RCC 7860 (cell line): ENCODE data around the gene AP4B1.
"Not testable (repeated sequence)": the region's sequence is repeated elsewhere in the genome, so short reads cannot be mapped to it uniquely, and the experiment has no call there.

Source experiments
- DNase-seq: peaks from one replicate; pipeline ENCODE4 v3.0.0-alpha.2; 2015; ENCODE audit warnings: low spot score
- FAIRE-seq: peaks from 2 replicates; lab custom pipeline; 2012; peaks lifted over from hg19 to GRCh38; lab: Jason Lieb, UNC

Gene AP4B1

GRCh38 chr1:113859478-113860175 lies 45.0 kb downstream of the AP4B1 start:
- FAIRE-seq: no peak

GRCh38 chr1:113858982-113859381 lies 45.6 kb downstream of the AP4B1 start:
- no peak for DNase-seq
- FAIRE-seq: no peak

More at GRCh38 chr1:113859478-113860175, 45.0 kb downstream of the AP4B1 start:
- no peak for DNase-seq

DNA sequence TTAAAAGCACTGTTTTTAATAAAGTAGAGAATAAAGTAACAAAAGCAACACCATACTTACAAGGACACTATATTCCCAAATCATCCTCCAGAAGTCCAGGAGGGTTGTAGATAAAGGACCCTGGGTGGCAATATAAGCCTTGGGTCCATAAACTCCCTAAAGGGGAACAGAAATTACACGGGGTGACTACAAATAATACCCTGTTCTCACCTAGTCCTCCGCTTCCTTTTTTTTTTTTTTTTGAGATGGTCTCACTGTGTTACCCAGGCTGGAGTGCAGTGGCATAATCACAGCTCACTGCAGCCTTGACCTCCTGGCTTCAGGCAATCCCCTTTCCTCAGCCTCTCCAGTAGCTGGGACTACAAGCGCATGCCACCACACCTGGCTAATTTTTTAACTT lies 46.2 kb downstream of the AP4B1 start:
- FAIRE-seq: no peak
- DNase-seq: no peak

DNA sequence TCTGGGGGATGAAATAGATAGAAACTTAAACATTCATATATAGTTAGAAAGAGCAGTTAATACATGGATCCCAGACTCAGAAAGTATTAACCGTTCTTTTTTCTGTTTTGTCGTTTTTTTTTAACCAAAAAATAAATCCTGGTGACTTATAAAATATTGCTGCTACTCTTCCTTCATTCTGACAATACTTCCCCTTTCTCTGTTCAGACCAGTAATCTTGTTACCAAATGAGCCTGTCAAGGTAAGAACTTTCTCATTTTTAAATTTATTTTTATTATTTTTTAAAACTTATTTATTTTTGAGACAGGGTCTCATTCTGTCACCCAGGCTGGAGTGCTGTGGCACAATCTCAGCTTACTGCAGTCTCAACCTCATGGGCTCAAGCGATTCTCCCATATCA lies 46.8 kb downstream of the AP4B1 start:
- DNase-seq (no peak), FAIRE-seq (no peak)

DNA sequence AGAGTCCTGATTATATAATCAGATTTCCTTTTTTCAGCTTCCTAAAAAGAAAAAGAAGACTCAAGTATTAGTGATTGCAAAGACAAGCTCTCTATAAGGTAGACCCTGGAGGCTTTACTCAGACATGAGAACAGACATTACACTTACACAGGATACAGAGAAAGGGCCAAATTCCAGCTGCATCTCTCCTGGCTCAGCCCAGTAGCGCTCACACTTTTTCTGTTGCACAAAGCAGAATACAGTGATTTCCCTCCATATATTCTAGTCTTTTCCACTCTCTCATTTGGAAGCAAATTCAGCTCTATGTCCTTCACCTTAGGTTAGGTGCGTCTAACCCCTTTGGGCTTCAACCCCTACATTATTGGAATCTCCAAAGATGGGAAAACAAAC lies 48.2 kb downstream of the AP4B1 start:
- no peak for DNase-seq
- no peak for FAIRE-seq

- DNase-seq (no peak), FAIRE-seq (no peak)
Measured at GRCh38 chr1:113855630-113856400, 48.8 kb downstream of the AP4B1 start.

- no peak for DNase-seq
- FAIRE-seq: no peak
Measured at GRCh38 chr1:113854234-113854633, 50.4 kb downstream of the AP4B1 start.

DNA sequence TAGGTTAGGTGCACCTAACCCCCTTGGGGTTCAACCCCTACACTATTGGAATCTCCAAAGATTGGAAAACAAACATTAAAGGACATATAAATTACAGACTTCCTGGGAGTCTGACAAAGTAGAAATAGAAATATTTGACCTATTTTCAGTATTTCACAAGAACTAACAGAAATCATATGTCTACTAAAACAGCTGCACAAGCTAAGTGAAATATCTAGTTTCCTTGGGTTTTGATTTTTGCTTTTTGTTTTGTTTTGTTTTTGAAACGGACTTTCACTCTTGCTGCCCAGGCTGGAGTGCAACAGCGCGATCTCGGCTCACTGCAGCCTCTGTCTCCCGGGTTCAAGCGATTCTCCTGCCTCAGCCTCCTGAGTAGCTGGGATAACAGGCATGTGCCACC lies 51.9 kb downstream of the AP4B1 start:
- FAIRE-seq, DNase-seq: not testable (repeated sequence)

- DNase-seq (no peak), FAIRE-seq (no peak)
Measured at GRCh38 chr1:113850127-113850796, 54.3 kb downstream of the AP4B1 start.

DNA sequence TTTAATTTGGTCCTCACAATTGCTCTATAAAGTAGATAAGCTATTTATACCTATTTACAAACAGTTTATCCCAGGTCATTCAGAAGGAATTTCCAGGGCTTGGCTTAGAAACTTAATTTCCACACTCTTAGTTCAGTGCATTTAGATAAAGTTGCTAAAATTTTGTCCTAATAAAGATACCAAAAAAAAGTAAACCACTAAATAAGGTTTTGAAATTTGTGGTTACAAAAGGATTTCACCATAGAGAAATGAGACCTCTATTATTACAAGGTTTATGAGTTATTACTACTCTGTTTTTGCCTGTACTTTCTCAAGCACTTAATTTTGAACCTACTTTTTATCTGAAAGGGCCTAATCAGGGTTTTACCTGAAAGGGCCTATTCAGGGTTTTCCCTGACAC lies 55.5 kb downstream of the AP4B1 start:
- DNase-seq (no peak), FAIRE-seq (no peak)

DNA sequence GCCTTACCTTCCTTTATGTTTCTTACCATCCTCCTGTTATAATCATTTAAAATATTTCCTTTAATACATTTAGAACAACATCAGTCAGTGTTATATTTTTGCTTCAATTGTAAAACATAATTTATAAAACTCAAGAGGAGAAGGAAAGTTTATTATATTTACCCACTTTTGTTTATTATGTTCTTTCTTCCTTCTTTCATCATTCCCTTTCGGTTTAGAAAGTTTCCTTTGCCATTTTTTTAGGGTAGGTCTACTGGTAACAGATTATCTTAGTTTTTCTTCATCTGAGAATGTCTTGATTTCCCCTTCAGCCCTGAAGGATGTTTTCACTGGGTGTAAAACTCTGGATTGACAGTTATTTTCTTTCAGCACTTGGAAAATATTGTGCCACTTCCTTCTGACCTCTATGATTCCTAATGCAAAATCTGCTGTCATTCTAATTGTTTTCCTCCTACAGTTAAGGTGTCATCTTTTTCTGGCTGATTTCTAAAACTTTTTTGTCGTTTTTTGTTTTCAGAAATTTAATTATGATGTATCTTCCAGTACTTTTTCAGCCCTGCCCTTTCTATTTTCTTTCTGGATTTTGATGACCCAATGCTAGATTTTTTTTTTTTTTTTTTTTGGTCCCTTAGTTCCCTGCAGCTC lies 58.1 kb downstream of the AP4B1 start:
- no peak for DNase-seq
- no peak for FAIRE-seq
